ENCODE data around the gene DIAPH1.

DIAPH1 gene

GRCh38 chr5:141494761-141495452 is 123.9 kb downstream of the DIAPH1 start:
- DNase-seq: no peak

DNA sequence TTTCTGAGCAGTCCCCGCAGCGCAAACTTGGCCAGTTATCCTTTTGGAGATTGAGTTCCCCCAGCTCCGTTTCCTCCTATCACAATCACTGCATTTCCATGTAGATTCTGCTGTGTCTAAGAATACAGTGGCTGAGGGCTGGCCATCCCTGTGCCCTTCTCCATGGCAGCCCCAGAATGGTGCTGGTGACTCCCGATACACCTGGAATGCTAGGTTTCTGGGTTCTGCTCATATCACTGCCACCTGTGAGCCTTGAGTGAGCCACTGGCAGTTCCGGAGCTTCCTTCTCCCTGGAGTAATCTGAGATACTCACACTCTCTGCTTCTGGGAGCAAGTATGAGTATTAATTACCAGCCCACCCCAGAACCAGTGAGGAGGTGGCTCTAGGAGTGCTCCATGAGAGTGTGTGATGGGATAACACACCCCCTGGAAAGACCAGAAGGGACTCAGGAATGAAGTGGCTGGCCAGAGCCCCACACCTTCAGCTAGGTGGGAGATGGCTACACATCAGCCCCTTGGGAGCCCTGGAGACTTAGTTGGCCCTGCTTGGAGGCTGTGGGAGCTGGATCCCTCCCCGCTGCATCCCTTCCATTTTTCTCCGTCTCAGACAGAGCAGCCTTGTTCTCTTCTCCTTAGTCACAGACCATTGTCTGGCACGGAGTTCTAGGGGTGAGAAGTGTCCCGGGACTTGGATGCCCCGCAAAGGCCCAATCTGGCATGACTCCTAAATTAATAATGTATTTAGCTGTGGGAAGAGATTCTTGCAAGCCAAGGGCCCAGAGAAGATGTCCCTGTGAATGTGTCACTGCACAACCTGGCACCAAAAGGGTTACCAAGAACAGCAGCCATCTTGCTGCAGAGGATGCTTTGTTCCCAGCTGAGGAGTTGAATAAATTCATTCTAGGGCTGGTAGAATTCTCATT is 125.0 kb downstream of the DIAPH1 start:
- no peak for DNase-seq

- no peak for DNase-seq
These were observed 126.5 kb downstream of the DIAPH1 start for GRCh38 chr5:141492168-141492885.

DNA sequence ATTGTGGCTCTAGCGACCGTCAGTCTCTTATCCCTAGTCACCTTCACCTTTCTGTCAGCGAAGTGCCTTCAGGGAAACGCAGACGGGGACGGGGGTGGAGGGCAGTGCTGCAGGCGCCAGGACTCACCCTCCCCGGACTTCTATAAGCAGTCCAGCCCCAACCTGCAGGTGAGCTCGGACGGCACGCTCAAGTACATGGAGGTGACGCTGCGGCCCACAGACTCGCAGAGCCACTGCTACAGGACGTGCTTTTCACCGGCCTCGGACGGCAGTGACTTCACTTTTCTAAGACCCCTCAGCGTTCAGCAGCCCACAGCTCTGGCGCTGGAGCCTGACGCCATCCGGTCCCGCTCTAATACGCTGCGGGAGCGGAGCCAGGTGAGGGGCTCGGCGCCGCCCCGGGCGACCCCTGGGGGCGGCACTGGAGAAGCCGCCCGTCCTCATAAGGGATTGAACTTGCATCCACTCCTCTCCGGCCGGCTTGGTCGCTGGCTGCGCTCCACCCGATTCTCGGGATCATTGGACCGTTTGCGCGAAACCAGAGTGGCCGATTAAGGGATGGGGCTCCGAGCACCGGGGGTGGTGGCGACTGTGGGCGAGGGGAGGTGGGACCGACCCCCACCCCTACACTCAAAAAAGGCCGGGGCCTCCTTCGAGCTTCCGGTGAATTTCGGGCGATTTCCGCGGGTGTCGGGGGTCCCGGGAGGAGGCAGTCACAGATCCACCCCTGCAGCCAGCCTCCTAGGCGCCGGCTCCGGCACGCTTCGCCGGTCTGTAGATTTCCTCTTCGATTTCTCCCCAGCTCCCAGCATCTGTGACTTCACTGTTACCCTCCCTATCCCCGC is 127.3 kb downstream of the DIAPH1 start:
- no peak for DNase-seq

GRCh38 chr5:141490771-141491170 is 128.0 kb downstream of the DIAPH1 start:
- no peak for DNase-seq

DNA sequence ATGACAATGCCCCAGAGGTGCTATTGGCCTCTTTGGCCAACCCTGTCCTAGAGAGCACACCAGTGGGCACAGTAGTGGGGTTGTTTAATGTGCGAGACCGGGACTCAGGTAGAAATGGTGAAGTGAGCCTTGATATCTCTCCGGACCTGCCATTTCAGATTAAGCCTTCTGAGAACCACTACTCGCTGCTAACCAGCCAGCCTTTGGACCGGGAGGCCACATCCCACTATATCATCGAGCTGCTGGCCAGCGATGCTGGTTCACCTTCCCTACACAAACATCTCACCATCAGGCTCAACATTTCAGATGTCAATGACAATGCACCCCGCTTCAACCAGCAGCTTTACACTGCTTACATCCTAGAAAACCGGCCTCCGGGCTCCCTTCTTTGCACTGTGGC is 128.5 kb downstream of the DIAPH1 start:
- no peak for DNase-seq

GRCh38 chr5:141489841-141490240 is 129.0 kb downstream of the DIAPH1 start:
- no peak for DNase-seq

DNA sequence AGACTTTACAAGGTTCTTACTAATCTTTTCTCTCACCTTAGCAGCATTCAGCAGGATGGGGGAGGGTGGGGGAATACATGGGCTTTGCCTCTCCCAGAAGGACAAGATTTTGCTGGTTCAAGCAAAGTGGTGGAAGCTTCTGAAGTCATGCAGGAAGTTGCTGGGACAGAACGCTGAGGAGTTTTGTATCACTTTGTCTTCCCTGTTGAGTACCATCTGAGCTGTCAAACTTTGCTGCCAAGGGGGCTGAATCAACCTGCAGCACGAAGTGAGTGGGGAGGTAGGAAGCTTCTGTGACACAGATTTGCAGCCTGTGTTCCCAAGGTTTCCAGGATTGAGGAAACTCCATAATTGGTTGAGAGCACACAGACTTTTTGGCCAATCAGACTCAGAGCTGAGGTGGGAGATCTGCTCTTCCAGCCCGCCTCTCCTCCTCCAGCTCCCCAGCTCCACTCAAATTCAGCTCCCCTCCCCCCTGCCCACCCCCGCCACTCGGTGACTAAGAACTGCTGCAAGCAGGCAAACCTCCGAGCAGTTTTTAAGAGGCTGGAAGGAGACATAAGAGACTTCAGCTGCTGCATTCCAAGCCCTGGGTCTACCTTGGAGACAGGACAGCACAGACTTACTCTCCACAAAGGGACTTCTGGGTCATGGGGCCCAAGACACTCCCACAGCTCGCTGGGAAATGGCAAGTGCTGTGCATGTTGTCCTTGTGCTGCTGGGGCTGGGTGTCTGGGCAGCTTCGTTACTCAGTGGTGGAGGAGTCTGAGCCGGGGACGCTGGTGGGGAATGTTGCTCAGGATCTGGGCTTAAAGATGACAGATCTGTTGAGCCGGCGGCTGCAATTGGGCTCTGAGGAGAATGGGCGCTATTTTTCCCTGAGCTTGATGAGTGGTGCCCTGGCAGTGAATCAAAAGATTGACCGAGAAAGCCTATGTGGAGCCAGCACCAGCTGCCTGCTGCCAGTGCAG is 129.9 kb downstream of the DIAPH1 start, which contains the start of gene PCDHGC5:
TSS of gene PCDHGC5 (plus strand) at position 491 of the 971 bp plus-strand sequence. CDS start at position 651, 160 bp downstream.
- DNase-seq: no peak

GRCh38 chr5:141487131-141487530 is 131.7 kb downstream of the DIAPH1 start:
- no peak for DNase-seq

- no peak for DNase-seq
These were observed 132.7 kb downstream of the DIAPH1 start for GRCh38 chr5:141486091-141486490.

GRCh38 chr5:141485321-141486055 is 133.3 kb downstream of the DIAPH1 start:
- no peak for DNase-seq

DNA sequence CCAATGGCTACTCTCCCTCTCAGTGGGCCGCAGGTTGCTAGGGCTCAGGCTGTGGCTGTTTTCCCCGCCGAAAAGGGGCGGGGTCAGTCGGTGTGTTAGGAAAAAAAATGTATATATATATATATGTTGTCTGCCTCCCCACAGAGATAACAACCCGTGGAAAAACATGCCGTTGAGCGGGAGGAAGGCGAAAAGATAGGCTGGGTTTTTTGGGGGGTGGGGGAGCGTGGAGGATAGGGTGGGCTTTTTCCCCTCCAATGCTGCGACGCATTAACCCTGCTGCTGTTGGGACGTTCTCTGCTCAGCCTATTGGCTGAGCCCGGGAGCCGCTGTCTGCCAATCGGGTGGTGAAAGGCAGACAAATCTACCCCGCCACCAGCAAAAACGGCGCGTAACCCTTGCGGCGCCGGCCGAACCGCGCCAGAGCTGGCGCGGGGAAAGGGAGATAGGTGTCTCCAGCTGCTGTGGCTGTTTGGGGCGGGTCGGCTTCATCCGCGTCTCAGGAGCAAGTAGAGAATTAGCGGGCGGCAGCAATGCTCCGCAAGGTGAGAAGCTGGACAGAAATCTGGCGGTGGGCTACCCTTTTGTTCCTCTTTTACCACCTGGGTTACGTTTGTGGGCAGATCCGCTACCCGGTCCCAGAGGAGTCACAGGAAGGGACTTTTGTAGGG is 134.0 kb downstream of the DIAPH1 start, which contains the start of gene PCDHGC4:
TSS of gene PCDHGC4 (plus strand) at position 390 of the 671 bp plus-strand sequence. CDS start at position 534, 144 bp downstream.
- DNase-seq: no peak

DNA sequence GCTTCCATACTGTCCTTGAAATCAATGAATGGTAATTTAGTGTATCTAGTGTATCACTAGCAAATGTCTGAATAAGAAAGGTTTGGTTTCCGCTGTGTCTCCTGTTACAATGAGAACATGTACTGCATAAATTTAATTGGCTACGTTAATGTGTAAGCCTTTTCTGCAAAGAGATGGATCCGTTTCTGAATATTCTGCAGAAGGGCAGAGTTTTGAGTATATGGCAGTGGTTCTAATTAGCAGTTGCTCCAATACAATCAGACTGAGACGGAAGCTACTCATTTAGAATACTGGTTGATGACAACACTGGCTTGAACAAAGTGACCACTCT is 134.5 kb downstream of the DIAPH1 start:
- DNase-seq: no peak

DNA sequence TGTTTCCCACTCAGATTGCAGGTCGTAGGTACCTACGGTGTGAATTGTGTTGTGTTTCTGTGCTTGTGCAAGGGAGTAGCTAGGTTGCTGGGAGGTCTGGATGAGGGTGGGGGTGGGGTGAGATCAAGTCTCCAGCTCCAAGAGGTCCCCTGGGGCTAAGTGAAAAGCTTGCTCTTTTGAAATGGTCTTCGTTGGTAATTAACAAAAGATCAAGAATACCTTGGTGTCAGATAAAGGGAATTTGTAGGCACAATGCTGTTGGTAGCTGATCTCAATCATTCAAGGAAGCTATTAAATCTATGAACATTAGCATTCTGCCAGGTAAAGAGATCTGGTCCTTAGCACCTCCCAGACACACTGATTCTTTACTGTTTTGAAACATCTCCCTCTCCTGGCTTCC is 134.9 kb downstream of the DIAPH1 start:
- no peak for DNase-seq

DNA sequence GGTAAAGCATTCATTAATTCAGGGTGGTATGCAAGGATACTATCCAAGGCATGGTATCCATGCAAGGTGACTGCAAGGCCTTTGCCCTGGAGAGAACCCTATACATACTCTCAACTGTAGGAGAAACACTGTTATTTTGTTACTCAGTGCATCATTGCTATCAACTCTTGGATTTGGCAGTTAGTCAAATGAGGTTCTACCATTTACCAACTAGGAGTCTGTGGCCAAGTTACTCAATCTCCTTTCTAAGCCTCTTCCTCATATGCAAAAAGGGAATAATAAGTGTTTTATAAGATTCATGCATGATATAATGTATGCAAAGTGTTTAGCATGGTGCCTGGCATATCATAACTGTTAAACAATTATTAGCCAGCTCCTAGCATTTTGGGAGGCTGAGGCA is 139.0 kb downstream of the DIAPH1 start:
- DNase-seq: no peak

DNA sequence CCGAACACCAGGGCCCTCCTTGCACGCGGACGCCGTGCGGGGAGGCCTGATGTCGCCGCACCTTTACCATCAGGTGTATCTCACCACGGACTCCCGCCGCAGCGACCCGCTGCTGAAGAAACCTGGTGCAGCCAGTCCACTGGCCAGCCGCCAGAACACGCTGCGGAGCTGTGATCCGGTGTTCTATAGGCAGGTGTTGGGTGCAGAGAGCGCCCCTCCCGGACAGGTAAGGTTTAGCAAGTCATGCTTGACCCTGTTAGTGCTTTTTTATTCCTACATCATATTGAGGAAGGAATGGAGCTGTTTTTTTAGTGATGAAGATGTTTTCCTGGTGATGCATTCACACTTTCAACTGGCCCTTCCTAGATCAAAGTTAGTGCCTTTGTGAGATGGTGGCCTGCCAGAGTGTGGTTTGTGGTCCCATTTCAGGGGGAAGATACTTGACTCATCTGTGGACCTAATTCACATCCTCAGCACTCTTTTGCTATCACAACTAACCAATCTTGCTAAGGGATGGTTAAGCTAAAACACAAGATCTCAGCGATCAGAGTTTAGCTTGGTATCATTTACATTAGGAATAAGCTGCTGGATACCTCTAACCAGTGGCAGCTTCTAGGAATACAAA is 140.4 kb downstream of the DIAPH1 start:
- no peak for DNase-seq

DNA sequence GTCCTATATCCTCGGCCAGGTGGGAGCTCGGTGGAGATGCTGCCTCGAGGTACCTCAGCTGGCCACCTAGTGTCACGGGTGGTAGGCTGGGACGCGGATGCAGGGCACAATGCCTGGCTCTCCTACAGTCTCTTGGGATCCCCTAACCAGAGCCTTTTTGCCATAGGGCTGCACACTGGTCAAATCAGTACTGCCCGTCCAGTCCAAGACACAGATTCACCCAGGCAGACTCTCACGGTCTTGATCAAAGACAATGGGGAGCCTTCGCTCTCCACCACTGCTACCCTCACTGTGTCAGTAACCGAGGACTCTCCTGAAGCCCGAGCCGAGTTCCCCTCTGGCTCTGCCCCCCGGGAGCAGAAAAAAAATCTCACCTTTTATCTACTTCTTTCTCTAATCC is 141.0 kb downstream of the DIAPH1 start:
- DNase-seq: no peak

- DNase-seq: no peak
These were observed 141.7 kb downstream of the DIAPH1 start for GRCh38 chr5:141477044-141477575.
